ENCODE measurements around the gene VWA8.

DNA sequence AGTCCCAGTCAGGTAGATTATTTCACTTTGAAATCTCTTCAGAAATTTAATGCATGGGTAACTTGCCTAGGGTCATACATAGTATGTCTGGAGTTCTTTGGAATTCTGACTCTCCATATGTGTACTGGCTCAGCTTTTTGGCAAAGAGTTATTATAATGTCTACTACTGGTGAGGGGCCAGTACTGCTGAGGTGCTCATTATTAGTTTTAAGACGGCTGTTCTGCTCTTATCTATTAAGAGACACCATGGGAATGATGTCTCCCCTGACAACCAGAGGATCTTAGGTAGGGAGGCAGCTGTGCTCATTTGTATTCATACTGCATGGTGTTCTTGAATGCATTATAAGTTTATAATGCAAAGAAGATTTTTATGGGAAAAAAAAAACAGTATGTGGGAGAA, 319.5 kb downstream of the VWA8 start:
- no peak for TF ChIP-seq YY1 (tag by site-specific recombination; IDR thresholded peaks at IDR 0.05)
- no peak for TF ChIP-seq ZNF274 (IDR thresholded peaks at IDR 0.05; ENCODE audit: low read length)
- no peak for TF ChIP-seq ZNF274 (tag by site-specific recombination; IDR thresholded peaks at IDR 0.05; ENCODE audit: borderline replicate concordance)
- no peak for TF ChIP-seq KLF9 (tag by site-specific recombination; IDR thresholded peaks at IDR 0.05; ENCODE audit: low read depth)
- no peak for TF ChIP-seq ZNF138 (tag by site-specific recombination; IDR thresholded peaks at IDR 0.05; ENCODE audit: borderline replicate concordance)
- TF ChIP-seq ZNF610 (tag by site-specific recombination; IDR thresholded peaks at IDR 0.05; ENCODE audit: borderline replicate concordance), result no peak
- TF ChIP-seq ZNF112 (tag by site-specific recombination; IDR thresholded peaks at IDR 0.05), result no peak
- TF ChIP-seq ZNF792 (tag by site-specific recombination; IDR thresholded peaks at IDR 0.05), result no peak
- no peak for TF ChIP-seq ZNF280D (tag by site-specific recombination; IDR thresholded peaks at IDR 0.05)
- no peak for TF ChIP-seq CTCF (tag by site-specific recombination; IDR thresholded peaks at IDR 0.05)
